Astrocyte of the spinal cord (primary cell): ENCODE results near the gene MXRA7.
A peak's percentile ranks its signal among the peaks of the same experiment; 100 is the strongest.

Source experiments
- DNase-seq: peaks from one replicate; pipeline ENCODE4 v3.0.0; 2011; ENCODE audit warnings: low read depth, low spot score
- H3K4me3 ChIP-seq: 2 replicates; pipeline ENCODE4 v1.5.1; 2011; ENCODE audit warnings: low read depth, mild to moderate bottlenecking, low read length, moderate library complexity
- in situ Hi-C: cut with HindIII; loops from 2 replicates; pipeline ENCODE4 v1.10.0; 2017; ENCODE audit warnings: low sequenced_read_pairs
- TF ChIP-seq, protein P1 (sequence below): IDR thresholded peaks from 2 replicates; pipeline ENCODE4 v1.5.1; 2012; ENCODE audit warnings: low read depth, mild to moderate bottlenecking, low read length, inconsistent platforms

MXRA7 gene

DNA sequence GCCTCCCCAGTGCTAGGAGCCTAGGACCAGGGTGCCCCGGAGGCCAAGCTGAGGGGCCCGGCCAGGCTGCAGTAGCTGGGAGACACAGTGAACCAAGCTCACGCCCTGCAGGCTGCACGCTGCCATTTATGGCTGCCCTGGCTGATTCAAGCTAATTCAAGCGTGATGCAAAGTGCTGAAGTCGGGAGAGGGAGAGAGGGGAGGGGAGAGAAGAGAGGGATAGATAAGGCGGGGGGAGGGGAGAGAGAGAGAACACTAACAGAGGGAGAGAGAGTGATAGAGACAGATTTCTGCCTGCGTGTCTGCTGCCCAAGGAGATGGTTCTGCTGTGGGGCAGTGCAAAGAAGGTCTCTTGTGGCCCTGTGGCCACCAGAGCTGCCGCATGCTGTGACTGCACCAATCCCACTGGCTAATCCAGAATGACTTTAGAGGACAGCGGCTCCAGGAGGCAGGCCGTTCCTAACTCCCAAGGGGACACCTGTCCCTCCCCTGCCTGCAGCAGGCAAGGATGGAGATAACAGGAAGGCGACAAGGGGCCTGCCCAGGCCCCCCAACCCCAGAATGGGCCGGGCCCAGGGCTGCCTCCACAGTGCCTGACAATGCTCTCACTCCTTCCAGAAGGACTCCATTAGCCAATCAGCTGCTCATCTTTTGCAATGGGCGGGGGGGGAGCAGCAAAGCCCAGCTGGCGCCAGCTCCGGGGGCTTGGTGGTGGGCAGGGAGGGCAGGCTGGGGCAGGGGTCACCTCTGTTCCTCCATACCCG lies 12.9 kb downstream of the MXRA7 start:
- DNase-seq: peak; percentile 54
- in situ Hi-C loops: no loop called here
- TF ChIP-seq, protein P1, sequence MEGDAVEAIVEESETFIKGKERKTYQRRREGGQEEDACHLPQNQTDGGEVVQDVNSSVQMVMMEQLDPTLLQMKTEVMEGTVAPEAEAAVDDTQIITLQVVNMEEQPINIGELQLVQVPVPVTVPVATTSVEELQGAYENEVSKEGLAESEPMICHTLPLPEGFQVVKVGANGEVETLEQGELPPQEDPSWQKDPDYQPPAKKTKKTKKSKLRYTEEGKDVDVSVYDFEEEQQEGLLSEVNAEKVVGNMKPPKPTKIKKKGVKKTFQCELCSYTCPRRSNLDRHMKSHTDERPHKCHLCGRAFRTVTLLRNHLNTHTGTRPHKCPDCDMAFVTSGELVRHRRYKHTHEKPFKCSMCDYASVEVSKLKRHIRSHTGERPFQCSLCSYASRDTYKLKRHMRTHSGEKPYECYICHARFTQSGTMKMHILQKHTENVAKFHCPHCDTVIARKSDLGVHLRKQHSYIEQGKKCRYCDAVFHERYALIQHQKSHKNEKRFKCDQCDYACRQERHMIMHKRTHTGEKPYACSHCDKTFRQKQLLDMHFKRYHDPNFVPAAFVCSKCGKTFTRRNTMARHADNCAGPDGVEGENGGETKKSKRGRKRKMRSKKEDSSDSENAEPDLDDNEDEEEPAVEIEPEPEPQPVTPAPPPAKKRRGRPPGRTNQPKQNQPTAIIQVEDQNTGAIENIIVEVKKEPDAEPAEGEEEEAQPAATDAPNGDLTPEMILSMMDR: no peak
- H3K4me3 ChIP-seq: no peak overlapping the region

DNA sequence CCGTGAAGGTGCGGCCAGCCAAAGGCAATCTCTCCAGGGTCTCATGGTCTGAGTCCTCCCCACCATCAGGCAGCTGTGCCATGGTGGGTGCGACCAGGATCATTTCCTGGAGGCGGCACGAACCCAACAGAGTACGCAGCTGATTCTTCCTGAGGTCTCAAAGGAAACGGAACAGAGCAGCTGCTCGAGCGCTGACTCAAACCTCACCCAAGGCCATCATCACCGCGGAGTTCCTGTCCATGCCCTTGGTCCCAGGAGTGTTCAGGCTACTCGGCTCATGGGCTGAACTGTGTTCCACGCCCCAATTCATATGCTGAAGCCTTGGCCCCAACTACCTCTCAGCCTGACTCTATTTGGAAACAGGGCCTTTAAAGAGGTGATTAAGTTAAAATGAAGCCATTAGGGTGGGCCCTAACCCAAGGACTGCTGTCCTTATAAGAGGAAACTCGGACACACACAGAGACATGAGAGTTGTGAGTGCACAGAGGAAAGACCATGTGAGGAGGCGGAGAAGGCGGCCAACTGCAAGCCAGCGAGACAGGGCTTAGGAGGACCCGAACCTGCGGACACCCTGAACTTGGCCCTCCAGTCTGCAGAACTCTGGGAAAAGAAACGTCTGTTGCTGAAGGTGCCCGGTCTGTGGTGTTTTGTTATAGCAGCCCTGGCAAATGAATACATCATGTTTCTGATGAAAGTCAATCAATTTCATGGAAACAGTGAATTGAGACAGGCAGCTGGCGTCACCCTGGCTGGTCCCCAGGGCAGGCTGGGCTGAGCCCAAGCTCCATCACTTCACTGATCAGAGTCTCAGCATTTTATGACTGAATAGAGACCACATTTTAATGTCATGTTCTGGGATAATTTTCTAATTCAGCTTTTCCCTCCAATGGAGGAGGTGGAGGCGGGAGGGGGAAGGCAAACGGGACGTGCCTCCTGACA lies 13.7 kb downstream of the MXRA7 start:
- TF ChIP-seq, protein P1: no peak
- in situ Hi-C loops: no loop called here
- no peak overlapping the region for H3K4me3 ChIP-seq
- peak; percentile 61 for DNase-seq

DNA sequence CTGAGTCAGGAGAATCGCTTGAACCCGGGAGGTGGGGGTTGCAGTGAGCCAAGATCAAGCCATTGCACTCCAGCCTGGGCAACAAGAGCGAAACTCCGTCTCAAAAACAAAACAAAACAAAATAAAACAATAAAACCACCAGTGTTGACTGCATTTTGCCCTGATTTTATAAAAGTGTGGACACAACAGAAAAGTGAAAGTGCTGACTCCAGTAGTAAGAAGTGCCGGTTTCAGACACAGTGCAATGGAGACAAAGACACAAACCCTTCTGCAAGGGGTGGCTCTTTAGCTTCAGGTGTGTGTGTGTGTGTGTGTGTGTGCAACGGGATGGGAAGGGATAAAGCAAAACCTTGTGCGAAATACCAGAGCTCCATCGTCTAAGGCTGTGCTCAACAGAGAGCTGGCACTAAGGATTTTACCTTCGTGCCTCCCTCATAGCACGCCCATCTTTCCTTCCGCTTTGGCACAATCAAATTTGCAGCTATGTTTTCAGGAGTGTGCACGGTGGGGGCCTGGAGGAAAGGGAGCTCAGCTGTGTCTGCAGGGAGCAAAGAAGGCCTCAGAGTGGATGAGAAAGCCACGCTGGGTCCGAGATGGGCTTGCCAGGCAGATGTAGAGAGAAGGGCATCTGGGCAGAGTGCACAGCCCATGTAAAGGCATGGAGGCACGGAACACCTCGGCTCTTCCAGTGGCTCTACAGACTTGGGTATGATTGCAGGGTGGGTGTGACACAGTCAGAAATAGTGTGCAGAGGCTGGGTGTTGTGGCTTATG lies 15.5 kb downstream of the MXRA7 start:
- H3K4me3 ChIP-seq: no peak overlapping the region
- in situ Hi-C loops: no loop called here
- DNase-seq: no peak
- TF ChIP-seq, protein P1: no peak

- TF ChIP-seq, protein P1: no peak
- DNase-seq: no peak
- in situ Hi-C loops: no loop called here
- H3K4me3 ChIP-seq: no peak overlapping the region
These were observed 19.2 kb downstream of the MXRA7 start for GRCh38 chr17:76691379-76692191.

DNA sequence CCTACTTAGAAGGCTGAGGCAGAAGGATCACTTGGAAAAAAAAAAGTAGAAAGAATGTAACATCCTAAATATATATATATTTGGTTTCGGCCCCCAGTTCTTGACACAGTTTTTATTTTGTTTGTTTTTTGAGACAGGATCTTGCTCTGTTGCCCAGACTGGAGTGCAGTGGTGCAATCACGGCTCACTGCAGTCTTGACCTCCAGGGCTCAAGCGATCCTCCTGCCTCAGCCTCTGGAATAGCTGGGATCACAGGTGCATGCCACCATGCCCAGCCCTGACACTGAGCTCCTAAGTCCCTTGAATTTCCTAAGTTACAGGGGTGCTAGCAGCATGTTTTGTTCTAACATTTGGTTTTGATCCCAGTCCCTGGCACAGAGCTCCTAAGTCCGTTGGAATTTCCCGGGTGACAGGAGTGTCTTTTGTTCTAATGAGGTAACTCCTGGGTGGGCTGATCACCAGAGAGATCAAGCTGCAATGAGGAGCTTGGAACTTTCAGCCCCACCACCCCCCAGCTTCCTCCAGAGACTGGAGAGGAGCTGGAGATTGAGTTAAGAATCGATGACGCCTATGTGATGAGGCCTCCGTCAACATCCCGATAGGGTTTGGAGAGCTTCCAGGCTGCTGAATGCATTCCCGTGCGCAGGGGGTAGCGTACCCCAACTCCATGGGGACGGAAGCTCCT lies 20.0 kb downstream of the MXRA7 start:
- DNase-seq: no peak
- no peak overlapping the region for H3K4me3 ChIP-seq
- TF ChIP-seq, protein P1: no peak
- in situ Hi-C loops: no loop called here
